Measurements from ENCODE around the gene OR10H1. TPM values are rescaled to one million over a fixed set of nuclear protein-coding genes. Genes with fewer than 3 reads are reported as not detected.

Gene OR10H1
- total RNA-seq, 1 experiment from 2014 or later = not detected

- ChIA-PET CTCF (no interaction called here), POLR2A (no interaction called here)
- H3K4me3 Mint-ChIP-seq = no peak overlapping the region
- H3K27me3 Mint-ChIP-seq (ENCODE audit: low read depth) = peaks cover 9% of the 10 kb centered on the region
- TF ChIP-seq, protein P1, sequence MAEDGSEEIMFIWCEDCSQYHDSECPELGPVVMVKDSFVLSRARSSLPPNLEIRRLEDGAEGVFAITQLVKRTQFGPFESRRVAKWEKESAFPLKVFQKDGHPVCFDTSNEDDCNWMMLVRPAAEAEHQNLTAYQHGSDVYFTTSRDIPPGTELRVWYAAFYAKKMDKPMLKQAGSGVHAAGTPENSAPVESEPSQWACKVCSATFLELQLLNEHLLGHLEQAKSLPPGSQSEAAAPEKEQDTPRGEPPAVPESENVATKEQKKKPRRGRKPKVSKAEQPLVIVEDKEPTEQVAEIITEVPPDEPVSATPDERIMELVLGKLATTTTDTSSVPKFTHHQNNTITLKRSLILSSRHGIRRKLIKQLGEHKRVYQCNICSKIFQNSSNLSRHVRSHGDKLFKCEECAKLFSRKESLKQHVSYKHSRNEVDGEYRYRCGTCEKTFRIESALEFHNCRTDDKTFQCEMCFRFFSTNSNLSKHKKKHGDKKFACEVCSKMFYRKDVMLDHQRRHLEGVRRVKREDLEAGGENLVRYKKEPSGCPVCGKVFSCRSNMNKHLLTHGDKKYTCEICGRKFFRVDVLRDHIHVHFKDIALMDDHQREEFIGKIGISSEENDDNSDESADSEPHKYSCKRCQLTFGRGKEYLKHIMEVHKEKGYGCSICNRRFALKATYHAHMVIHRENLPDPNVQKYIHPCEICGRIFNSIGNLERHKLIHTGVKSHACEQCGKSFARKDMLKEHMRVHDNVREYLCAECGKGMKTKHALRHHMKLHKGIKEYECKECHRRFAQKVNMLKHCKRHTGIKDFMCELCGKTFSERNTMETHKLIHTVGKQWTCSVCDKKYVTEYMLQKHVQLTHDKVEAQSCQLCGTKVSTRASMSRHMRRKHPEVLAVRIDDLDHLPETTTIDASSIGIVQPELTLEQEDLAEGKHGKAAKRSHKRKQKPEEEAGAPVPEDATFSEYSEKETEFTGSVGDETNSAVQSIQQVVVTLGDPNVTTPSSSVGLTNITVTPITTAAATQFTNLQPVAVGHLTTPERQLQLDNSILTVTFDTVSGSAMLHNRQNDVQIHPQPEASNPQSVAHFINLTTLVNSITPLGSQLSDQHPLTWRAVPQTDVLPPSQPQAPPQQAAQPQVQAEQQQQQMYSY (CRISPR knock-in tag; IDR thresholded peaks at IDR 0.05) = no peak
- TF ChIP-seq FOXK1 (CRISPR knock-in tag; IDR thresholded peaks at IDR 0.05) = no peak
- H3K4me1 Mint-ChIP-seq = no peaks in the 10 kb centered on the region
- ATAC-seq (no peak; the same call in 1 of the 2 replicates), DNase-seq (ENCODE audit: low spot score) (peak; percentile 19)
- H3K9me3 Mint-ChIP-seq = peaks cover 74% of the 10 kb centered on the region
- peaks cover 48% of the 10 kb centered on the region for H3K36me3 Mint-ChIP-seq
- H3K27ac Mint-ChIP-seq = no peak overlapping the region
Measured at GRCh38 chr19:15759962-15760565, 55.4 kb downstream of the OR10H1 start.

DNA sequence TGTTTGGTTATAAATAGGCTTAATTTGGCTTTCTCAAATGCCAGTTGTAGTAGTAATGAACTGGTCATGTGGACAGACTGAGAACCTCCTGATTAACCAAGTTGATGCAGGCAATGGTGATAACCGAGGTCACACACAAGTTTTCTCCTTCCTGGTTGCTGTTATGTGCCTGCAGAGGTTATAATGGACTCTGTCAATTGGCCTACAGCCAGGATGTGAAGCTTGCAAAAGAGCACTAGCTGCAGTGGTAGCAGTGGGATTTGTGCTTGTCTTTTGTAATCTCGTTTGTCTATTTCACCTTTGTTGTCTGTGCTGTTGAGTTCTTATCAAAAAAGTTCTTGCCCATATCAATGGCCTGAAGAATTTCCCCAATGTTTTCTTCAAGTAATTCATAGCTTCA is 57.1 kb downstream of the OR10H1 start:
- H3K4me3 Mint-ChIP-seq = no peak overlapping the region
- peaks cover 56% of the 10 kb centered on the region for H3K36me3 Mint-ChIP-seq
- H3K9me3 Mint-ChIP-seq = peaks cover 79% of the 10 kb centered on the region
- ChIA-PET POLR2A (no interaction called here), CTCF (no interaction called here)
- no peak for DNase-seq (ENCODE audit: low spot score)
- peaks cover 13% of the 10 kb centered on the region for H3K27me3 Mint-ChIP-seq (ENCODE audit: low read depth)
- TF ChIP-seq USF2 (CRISPR knock-in tag; IDR thresholded peaks at IDR 0.05) (no peak), MLX (CRISPR knock-in tag; IDR thresholded peaks at IDR 0.05) (no peak), ATF3 (CRISPR knock-in tag; conservative IDR thresholded peaks at IDR 0.05) (no peak), TEAD4 (CRISPR knock-in tag; IDR thresholded peaks at IDR 0.05) (no peak), ZNF263 (CRISPR knock-in tag; IDR thresholded peaks at IDR 0.05; ENCODE audit: low read depth) (no peak), HMGA2 (CRISPR knock-in tag; IDR thresholded peaks at IDR 0.05) (no peak), RORB (CRISPR knock-in tag; IDR thresholded peaks at IDR 0.05) (no peak), ZNF317 (CRISPR knock-in tag; IDR thresholded peaks at IDR 0.05; ENCODE audit: borderline replicate concordance, low read depth) (no peak)
- TF ChIP-seq, protein P2, sequence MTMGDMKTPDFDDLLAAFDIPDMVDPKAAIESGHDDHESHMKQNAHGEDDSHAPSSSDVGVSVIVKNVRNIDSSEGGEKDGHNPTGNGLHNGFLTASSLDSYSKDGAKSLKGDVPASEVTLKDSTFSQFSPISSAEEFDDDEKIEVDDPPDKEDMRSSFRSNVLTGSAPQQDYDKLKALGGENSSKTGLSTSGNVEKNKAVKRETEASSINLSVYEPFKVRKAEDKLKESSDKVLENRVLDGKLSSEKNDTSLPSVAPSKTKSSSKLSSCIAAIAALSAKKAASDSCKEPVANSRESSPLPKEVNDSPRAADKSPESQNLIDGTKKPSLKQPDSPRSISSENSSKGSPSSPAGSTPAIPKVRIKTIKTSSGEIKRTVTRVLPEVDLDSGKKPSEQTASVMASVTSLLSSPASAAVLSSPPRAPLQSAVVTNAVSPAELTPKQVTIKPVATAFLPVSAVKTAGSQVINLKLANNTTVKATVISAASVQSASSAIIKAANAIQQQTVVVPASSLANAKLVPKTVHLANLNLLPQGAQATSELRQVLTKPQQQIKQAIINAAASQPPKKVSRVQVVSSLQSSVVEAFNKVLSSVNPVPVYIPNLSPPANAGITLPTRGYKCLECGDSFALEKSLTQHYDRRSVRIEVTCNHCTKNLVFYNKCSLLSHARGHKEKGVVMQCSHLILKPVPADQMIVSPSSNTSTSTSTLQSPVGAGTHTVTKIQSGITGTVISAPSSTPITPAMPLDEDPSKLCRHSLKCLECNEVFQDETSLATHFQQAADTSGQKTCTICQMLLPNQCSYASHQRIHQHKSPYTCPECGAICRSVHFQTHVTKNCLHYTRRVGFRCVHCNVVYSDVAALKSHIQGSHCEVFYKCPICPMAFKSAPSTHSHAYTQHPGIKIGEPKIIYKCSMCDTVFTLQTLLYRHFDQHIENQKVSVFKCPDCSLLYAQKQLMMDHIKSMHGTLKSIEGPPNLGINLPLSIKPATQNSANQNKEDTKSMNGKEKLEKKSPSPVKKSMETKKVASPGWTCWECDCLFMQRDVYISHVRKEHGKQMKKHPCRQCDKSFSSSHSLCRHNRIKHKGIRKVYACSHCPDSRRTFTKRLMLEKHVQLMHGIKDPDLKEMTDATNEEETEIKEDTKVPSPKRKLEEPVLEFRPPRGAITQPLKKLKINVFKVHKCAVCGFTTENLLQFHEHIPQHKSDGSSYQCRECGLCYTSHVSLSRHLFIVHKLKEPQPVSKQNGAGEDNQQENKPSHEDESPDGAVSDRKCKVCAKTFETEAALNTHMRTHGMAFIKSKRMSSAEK (CRISPR knock-in tag; IDR thresholded peaks at IDR 0.05; ENCODE audit: borderline replicate concordance) = no peak
- no peak overlapping the region for H3K27ac Mint-ChIP-seq
- ATAC-seq = no peak
- H3K4me1 Mint-ChIP-seq = no peaks in the 10 kb centered on the region

Other genes with a start within 250 kb of the OR10H1 start
- not detected in 3 replicates for gene CYP4F8, start 200.4 kb downstream of the OR10H1 start, total RNA-seq (2021)
- gene CYP4F3, start 174.8 kb downstream of the OR10H1 start, total RNA-seq (2021) = 0.04 to 0.14 TPM (median 0.05 TPM) in 3 replicates
- not detected in 3 replicates for gene CYP4F12, start 142.6 kb downstream of the OR10H1 start, total RNA-seq (2021)
- not detected in 3 replicates for gene OR10H2, start 87.6 kb downstream of the OR10H1 start, total RNA-seq (2021)
- not detected in 3 replicates for gene OR10H3, start 77.7 kb downstream of the OR10H1 start, total RNA-seq (2021)
- not detected in 3 replicates for gene OR10H5, start 28.0 kb downstream of the OR10H1 start, total RNA-seq (2021)
- 0.24 to 1.2 TPM (median 0.34 TPM) in 3 replicates for gene CYP4F2, start 82.4 kb upstream of the OR10H1 start, total RNA-seq (2021)
- 0.07 TPM in 1 of 3 replicates, not detected in the others for gene CYP4F11, start 118.9 kb upstream of the OR10H1 start, total RNA-seq (2021)
- gene OR10H4, start 133.3 kb upstream of the OR10H1 start, total RNA-seq (2021) = not detected in 3 replicates